Sigmoid colon (tissue), 4 donors: Measurements from ENCODE around the gene TUG1.

ENCODE experiments used
- CTCF ChIP-seq, 4 experiments: fragments of 450-650 bp in 3 of 4; fragments of 200-600 bp in 1 of 4; IDR thresholded peaks; one replicate each; pipeline ENCODE4 v1.5.1; 2016 to 2019; ENCODE audit warnings: antibody characterized with exemption in 4 of 4, mild to moderate bottlenecking in 3 of 4, moderate library complexity in 2 of 4
- EP300 ChIP-seq, 4 donors: sonication (generic); formaldehyde crosslinking; IDR thresholded peaks; one replicate each; pipeline ENCODE4 v1.6.1; 2017; ENCODE audit warnings: antibody characterized with exemption in 4 of 4
- POLR2A ChIP-seq, 2 donors: fragments of 450-650 bp; IDR thresholded peaks; one replicate each; pipeline ENCODE4 v1.6.1; 2016; ENCODE audit warnings: antibody characterized with exemption in 2 of 2, mild to moderate bottlenecking in 2 of 2, moderate library complexity in 2 of 2
- POLR2AphosphoS5 ChIP-seq, 4 donors: sonication (generic); formaldehyde crosslinking; IDR thresholded peaks; one replicate each; pipeline ENCODE4 v1.6.1; 2017; ENCODE audit warnings: antibody characterized with exemption in 4 of 4

- no peak for TF ChIP-seq CTCF (IDR thresholded peaks at IDR 0.05)
- TF ChIP-seq POLR2AphosphoS5 (IDR thresholded peaks at IDR 0.05): no peak
- no peak for TF ChIP-seq POLR2A (IDR thresholded peaks at IDR 0.05)
- no peak for TF ChIP-seq EP300 (IDR thresholded peaks at IDR 0.05)
These were observed 27.7 kb upstream of the TUG1 start for GRCh38 chr22:30941363-30941740.
